Activated CD8-positive, alpha-beta memory T cell treated with anti-CD3 and anti-CD28 coated beads for 4 hours (primary cell): ENCODE data around the gene VMP1.
A peak's percentile ranks its signal among the peaks of the same experiment; 100 is the strongest.
"Not testable (repeated sequence)": the region's sequence is repeated elsewhere in the genome, so short reads cannot be mapped to it uniquely, and the experiment has no call there.

Experiments used
- DNase-seq, 2 donors: peaks; one replicate each; pipeline ENCODE4 v3.0.0-alpha.2; 2020; ENCODE audit warnings: low read depth in 2 of 2

The VMP1 gene

DNA sequence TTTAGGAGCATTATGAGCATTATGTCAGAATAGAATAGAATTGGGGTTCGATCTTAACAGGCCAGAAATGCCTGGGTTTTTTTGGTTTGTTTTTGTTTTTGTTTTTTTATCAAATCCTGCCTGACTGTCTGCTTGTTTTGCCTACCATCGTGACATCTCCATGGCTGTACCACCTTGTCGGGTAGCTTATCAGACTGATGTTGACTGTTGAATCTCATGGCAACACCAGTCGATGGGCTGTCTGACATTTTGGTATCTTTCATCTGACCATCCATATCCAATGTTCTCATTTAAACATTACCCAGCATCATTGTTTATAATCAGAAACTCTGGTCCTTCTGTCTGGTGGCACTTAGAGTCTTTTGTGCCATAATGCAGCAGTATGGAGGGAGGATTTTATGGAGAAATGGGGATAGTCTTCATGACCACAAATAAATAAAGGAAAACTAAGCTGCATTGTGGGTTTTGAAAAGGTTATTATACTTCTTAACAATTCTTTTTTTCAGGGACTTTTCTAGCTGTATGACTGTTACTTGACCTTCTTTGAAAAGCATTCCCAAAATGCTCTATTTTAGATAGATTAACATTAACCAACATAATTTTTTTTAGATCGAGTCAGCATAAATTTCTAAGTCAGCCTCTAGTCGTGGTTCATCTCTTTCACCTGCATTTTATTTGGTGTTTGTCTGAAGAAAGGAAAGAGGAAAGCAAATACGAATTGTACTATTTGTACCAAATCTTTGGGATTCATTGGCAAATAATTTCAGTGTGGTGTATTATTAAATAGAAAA lies 133.8 kb downstream of the VMP1 start:
- not testable (repeated sequence) for DNase-seq

DNA sequence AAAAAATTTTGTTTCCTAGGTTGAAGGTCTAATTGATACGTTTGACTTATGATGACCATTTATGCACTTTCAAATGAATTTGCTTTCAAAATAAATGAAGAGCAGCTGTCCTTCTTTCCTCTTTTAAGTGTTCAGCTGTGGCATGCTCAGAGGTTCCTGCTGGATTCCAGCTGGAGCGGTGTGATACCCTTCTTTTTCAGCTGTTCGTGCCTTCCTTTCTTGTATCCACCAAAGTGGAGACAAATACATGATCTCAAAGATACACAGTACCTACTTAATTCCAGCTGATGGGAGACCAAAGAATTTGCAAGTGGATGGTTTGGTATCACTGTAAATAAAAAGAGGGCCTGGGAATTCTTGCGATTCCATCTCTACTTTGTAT lies 134.4 kb downstream of the VMP1 start:
- not testable (repeated sequence) for DNase-seq

DNA sequence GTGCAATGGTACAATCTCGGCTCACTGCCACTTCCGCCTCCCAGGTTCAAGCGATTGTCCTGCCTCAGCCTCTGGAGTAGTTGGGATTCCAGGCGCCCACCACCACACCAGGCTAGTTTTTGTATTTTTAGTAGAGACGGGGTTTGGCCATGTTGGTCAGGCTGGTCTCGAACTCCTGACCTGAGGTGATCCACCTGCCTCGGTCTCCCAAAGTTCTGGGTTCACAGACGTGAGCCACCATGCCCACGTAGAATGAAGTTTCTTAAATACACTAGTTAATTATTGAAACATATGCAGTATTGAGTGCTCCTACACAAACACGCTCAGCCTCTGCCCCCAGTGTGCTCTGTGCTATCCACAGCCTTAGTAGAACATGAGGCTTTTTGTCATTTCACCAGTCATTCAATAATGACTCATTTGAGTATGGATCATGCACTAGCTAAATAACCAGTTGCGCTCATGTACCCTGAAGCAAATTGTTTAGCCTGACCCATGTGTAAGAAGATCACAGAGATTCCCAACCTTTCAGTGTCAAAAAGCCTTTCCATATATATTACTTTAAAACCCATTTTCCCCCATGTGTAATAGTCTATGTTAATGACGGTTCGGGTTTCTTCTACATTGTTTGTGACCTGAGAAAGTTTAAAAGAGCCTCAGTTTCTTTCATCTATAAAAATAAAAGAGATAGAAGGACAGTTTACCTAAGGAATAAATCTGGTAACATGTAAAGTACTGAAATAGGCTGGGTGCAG lies 135.6 kb downstream of the VMP1 start:
- DNase-seq: peak in 1 of 2 donors; percentile 61

DNA sequence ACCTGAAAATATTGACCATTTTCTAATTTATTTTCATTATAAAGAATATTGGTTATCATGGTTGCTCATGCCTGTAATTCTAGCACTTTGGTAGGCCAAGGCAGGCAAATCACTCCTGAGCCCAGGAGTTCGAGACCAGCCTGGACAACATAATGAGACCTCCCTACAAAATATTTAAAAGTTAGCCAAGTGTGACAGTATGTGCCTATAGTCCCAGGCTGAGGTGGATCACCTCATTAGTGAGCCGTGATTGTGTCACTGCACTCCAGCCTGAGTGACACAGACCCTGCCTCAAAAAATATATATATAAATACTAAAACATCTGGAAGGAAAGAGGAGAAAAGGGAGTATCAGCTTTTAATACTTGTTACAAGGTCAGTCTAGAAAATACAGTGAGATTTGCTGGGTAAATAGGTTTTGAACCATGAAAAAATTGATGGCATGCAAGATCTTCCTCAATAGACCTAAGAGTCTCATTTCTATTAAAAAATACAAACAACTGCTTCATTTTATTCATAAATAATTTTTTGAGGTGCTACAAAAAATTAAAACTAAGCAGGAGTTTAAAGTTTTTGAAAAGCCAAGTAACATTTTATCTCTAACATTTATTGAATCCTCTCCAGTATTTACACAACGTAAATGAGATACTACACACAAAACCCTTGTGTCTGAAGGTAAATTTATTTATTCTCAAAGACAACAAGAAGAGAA lies 137.6 kb downstream of the VMP1 start:
- DNase-seq: no peak

DNA sequence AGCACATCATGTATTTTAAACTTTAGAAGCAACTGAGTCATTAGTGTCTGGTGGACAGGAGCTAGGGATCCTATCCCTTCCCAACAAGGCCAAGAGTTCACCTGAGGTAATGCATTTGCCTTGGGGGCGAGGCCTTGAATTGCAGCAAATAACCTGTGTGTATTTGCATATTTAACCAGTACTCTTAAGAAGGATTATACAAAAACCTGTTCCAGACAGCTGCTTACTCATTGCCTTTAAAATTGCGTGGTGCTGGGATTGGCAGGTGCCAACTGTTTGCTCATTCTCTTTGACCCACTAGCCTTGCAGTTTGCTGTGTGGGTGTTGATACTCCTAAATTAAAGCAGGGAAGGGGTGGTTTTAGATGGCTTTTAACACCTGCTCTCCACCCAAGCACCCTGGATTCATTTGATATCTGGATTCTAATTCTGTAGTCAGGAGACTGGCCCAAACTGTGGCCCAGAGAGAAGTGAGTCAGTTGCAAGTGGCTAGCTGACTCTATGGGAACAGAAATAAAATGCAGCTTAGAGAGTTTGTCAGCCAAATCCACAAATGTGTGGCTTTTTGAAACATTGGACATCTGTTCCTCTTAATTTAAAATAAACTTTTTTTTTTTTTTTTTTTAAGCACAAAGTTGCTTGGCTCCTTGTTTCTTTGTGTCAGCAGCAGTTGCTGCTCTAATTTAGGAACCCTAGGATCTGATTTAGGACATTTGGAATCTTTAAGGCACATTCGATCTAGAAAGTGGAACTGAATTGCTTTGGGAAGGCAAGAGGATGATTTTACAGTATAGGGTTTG lies 138.3 kb downstream of the VMP1 start:
- DNase-seq: no peak

DNA sequence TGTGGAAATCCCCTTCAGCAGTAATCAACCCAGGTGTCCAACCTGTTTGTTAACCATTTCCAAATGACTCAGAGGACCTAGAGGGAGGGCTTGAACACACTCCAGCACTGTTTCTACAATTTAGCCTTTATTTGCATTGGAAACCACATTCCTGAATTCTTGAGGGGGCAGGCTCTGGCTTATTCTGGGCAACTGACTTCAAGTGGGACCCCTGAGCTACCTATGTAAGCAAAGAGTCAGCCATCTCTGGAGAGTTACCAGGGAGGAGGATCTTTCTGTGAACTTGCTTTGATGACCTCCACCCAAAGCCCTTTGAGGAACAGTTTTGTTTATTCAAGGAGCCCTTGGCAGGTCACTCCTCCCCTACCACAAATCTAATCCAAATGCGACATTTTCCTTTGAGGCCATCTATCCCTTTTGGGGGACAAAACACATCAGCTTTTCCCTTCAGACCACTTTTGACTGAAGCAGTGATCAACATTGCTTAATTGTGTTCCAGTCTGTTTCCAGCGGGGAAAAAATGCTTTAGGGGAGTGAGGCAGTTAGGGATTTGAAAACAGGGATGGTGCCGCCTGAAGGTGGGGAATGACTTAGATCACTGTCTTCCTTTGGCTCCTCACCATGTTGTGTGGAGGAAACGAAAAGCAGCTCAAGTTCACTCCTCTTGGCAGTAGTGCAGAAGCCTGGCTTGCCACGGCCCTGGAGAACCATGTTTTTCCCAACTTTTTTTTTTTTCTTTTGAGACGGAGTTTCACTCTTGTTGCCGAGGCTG lies 139.1 kb downstream of the VMP1 start:
- no peak for DNase-seq

DNA sequence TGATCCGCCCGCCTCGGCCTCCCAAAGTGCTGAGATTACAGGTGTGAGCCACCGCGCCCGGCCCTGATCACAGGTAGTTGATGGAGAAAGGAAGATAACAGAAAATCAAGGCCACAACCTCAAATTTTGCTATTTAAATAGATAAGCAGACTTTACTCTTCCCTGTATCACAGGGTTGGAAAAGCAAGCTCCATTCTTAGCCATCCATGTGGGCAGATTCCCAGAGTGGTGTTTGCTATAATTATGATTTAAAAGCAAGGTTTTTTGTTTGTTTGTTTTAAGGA lies 140.9 kb downstream of the VMP1 start:
- DNase-seq: no peak

DNA sequence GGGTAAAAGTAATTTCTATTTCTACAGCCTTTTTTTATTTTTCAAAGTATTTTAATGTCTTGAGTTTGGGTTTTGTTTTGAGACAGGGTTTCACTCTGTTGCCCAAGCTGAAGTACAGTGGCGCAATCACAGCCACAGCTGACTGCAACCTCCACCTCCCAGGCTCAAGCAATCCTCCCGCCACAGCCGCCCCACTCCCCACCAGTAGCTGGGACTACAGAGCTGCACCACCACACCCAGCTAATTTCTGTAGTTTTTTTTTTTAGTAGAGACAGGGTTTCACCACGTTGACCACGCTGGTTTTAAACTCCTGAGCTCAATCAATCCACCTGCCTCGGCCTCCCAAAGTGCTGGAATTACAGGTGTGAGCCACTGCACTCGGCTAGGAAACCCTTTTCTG lies 141.3 kb downstream of the VMP1 start:
- DNase-seq: no peak

DNA sequence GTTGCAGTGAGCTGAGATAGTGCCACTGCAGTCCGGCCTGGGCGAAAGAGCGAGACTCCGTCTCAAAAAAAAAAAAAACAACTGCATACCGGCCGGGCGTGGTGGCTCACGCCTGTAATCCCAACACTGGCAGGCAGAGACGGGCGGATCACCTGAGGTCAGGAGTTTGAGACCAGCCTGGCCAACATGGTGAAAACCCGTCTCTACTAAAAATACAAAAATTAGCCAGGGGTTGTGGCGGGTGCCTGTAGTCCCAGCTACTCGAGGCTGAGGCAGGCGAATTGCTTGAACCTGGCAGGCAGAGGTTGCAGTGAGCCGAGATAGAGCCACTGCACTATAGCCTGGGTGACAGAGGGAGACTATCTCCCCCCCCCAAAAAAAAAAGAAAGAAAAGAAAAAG lies 142.9 kb downstream of the VMP1 start:
- not testable (repeated sequence) for DNase-seq

DNA sequence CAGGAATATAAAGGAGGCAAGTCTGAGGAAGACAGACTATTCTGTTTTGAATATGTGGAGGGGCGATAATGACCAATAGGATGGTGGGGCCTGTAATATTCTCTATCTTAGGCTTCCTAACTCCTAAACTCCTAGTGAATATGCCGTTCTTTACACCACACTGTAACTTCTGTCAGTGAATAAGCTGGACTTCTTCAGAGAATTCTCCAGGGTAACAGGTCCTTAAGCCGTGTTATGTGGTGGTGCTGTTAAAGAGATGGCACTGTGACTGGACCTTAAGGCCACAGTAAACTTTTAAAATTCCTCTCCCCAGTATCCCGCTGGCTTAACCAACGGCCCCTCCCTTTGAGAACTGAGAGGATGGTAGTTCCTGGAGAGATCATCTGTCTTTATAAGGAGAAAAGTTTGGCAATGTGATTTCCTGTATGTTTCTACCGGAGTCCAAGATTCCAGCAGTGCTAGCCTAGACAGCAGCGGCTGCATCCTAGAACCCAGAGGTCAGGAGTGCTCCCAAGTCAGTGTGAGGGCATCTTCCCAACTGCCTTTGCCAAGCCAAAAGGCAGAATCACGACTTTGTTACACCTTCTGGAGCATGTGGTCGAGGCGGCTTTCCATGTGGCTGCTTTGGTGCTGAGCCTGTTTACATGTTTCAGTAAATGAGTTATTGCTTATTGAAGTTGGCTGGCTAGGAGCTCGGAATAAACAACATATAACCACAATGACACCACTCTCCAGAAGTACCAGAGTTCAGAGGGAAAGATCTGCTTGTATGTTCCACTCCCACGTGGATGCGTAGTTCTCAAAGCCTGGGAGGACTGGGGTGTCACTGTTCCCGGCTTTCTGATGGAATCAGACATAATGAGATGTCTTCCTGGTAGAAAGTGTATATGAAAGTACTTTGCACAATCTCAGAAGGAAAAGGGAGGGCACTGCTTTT lies 144.3 kb downstream of the VMP1 start:
- no peak for DNase-seq

DNA sequence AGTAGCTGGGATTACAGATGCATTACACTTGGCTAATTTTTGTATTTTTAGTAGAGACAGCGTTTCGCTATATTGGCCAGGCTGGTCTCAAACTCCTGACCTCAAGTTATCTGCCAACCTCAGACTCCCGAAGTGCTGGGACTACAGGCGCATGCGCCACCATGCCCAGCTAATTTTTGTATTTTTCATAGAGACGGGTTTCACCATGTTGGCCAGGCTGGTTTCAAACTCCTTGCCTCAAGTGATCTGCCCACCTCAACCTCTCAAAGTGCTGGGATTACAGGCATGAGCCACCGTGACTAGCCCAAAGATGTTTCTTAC lies 145.4 kb downstream of the VMP1 start:
- DNase-seq: not testable (repeated sequence)

DNA sequence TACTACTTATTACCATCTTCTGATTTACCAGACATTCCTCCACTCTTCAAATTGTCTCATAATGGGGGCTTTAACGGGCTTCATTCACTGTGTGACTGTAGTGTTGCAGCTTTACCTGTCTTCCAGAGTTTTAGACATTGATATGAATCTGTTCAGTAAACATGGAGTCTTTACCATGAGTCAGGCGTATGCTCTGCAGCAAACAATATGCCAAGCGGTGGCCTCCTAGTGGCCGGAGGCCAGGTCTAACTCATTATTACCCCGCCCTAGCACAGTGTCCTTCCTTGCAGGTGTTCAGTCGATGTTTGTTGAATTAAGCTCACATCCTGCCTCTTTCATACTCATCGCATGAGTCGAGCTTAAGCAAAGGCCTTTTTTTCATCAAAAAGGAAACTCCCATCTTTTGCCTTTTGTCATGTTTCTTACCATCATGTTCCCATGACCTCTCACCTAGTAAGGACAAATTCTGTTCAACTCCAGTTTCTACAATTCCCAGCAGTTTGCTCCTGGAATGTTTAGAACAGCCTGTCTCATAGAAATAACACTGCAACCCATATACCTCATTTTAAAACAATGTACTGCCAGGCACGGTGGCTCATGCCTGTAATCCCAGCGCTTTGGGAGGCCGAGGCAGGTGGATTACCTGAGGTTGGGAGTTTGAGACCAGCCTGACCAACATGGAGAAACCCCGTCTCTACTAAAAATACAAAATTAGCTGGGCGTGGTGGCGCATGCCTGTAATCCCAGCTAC lies 145.9 kb downstream of the VMP1 start:
- no peak for DNase-seq

DNA sequence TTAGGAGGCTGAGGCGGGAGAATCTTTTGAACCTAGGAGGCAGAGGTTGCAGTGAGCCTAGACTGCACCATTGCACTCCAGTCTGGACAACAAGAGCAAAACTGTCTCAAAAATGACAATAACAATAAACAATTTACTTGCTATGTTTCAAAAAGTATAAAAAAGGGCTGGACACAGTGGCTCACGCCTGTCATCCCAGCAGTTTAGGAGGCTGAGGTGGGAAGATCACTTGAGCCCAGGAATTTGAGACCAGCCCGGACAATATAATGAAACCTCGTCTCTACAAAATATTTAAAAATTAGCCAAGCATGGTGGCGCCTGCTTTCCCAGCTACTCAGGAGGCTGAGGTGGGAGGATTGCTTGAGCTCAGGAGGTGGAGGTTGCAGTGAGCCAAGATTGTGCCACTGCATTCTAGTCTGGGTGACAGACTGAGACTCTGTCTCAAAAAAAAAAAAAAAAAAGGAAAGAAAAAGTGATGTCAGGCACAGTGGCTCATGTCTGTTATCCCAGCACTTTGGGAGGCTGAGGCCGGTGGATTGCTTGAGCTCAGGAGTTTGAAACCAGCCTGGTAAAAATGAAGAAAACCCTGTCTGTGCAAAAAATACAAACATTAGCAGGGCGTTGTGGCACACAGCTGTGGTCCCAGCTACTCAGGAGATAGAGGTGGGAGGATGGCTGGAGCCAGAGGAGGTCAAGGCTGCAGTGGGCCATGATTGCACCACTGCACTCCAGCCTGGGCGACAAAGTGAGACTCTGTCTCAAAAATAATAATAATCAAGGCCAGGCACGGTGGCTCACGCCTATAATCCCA lies 146.7 kb downstream of the VMP1 start:
- DNase-seq: not testable (repeated sequence)

DNA sequence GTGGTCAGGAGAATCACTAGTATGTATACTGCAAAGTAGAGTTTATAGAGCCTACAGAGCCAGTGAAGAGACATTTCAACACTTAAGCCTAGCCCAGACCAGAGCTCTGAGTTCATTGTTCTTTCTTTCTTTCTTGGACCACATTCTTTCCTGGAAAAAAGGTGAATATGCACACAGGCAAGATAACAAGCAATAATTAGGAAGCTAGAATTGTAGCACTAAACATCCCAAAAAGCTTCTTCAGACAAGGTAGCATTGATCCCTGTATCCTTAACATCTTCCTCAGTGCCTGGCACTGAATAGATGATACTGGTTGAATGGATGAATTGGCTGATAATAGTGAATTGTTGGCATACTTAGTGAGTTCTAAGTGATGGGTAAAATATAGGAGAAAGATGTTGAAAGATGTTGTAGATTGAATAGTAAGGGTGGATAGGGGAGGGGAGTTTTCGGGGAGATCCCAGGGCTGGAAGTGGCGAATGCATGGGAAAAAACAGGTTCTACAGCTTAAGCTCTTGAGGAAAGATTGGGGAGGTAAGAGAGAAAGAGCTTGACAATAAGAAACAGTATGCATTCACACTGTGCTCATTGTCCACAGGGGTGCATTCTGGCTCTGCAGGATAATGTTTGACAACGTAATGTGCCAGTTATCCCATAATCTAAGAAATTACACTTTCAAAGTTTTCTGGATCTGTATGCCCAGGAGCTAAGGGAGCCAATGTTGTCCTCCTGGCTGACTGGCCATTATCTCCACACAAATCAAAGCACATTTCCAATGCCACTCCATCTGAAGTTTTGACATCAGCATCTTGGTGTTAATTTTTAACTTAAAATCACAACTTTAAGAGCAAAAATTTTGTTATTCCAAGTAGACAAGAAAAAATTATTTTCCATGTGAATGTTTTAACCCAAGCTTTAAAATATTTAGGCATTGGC lies 149.7 kb downstream of the VMP1 start:
- no peak for DNase-seq

DNA sequence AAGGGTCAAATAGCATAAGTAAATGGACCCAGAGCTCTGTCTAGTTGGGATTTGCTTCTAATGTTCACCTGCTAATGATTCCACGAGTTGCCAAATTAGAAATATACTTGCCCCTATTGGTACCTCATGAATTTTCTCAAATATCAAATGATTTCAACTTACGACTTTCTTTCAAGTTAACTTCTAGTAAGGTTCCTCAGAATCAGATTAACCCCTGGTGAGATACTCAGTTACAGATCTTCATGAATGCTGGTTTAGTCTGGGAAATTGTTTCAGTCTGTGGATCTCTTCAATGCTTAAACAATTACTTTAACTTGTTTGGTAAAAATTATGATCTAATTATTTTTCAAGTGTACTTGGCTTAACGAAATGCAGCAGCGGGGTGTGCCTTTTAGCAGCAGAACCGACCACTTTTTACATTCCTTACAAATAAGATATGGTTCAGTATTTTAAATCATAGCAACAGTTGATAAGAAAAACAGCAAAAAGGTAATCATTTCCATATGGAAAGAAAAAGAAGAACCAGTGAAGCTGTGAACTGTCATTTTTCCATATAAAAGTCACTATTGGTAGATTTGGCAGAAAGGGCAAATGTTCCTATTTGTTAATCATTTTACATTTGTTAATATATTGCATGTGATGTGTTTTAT lies 150.8 kb downstream of the VMP1 start:
- DNase-seq: no peak

DNA sequence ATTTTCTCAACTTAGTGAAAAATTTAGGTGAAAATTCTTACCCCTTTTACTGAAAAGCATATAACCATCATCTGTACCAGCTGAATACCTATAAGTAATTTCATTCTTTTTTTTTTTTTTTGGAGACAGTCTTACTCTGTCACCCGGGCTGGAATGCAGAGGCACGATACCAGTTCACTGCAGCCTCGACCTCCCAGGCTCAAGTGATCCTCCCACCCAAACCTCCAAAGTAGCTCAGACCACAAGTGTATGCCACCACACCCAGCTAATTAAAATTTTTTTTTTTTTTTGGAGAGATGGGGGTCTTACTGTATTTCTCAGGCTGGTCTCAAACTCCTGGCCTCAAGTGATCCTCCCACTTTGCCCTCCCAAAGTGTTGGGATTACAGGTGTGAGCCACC lies 151.5 kb downstream of the VMP1 start:
- DNase-seq: no peak

DNA sequence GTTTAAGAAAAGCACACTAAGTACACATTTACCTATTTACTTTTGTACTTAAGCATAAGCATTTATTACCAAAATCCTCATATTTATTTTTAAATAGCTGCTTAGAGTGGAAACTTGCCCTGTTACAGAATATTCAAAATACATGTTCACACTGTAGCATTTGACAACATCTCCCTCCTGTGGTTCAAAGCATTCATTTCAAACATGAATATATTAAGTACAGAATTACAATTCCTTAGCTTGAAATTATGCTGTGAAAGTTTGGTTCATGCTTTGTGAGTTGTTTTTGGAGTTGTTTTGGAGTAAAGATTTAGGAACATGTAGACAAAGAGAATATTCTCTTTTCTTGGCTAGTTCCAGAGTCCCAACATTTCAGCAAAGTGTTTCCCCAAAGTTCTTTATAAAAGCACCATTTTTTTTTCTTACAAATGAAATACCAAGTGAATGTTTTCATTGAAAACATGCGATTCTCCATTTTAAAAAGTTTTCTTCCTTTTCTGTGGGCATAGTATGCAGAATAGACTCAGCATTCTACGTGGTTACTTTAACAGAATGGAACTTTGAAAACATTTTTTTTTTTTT lies 152.1 kb downstream of the VMP1 start:
- no peak for DNase-seq
